Hepatocyte (in vitro differentiated cells): ENCODE data around the gene EIF6.

Experiments
- CTCF ChIP-seq: fragments of 200-600 bp; sonication (generic); IDR thresholded peaks from 2 replicates; pipeline ENCODE4 v1.5.1; 2016; ENCODE audit warnings: antibody characterized with exemption, mild to moderate bottlenecking; ENCODE audit not compliant: poor library complexity
- EZH2phosphoT487 ChIP-seq: fragments of 200-600 bp; sonication (generic); IDR thresholded peaks from one replicate; pipeline ENCODE4 v1.6.1; 2018; ENCODE audit warnings: antibody characterized with exemption, mild to moderate bottlenecking, low read depth, moderate library complexity; ENCODE audit not compliant: unreplicated experiment, severe bottlenecking

DNA sequence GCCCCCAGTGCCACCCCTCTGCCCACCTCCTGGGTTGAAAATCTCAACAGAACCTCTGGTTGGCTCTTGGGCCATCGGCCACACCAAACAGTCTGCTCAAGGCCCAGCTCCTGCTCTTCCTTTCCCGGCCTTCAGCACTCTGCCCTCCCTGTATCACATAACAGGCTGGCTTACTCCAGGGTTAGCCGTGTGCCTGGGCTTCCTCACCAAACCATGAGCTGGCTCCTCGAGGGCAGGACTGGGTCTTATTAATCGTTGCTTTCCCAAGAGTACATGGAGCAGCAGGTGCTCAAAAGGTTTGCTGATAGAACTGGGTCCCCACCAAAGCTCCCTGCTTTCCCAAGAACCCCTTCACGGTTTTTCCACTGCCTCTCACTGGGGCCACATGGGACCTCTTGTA, 20.4 kb upstream of the EIF6 start:
- TF ChIP-seq CTCF = no peak
- TF ChIP-seq EZH2phosphoT487 = no peak
